Activated naive CD8-positive, alpha-beta T cell treated with anti-CD3 and anti-CD28 coated beads, Interleukin-2, amount 50 U/mL, for 24 hours (primary cell): ENCODE results near the gene ZBP1.

Experiments used
- ATAC-seq: fragments of 150-1000 bp; cut with Tn5 transposase; one replicate; pipeline ENCODE4 v1.10.0; 2021
- DNase-seq: peaks from one replicate; pipeline ENCODE4 v3.0.0; 2021
- H3K27ac Mint-ChIP-seq: one replicate; pipeline ENCODE4 v1.8.0; 2021; ENCODE audit warnings: mild to moderate bottlenecking, mixed read lengths
- H3K27me3 Mint-ChIP-seq: one replicate; pipeline ENCODE4 v1.8.0; 2021; ENCODE audit warnings: mixed read lengths
- H3K36me3 Mint-ChIP-seq: one replicate; pipeline ENCODE4 v1.8.0; 2021; ENCODE audit warnings: low read depth, mixed read lengths
- H3K4me1 Mint-ChIP-seq: one replicate; pipeline ENCODE4 v1.8.0; 2021; ENCODE audit warnings: mixed read lengths
- H3K4me3 Mint-ChIP-seq: one replicate; pipeline ENCODE4 v1.8.0; 2021; ENCODE audit warnings: mild to moderate bottlenecking, moderate library complexity, mixed read lengths
- H3K9me3 Mint-ChIP-seq: one replicate; pipeline ENCODE4 v1.8.0; 2021; ENCODE audit warnings: mixed read lengths

The ZBP1 gene

DNA sequence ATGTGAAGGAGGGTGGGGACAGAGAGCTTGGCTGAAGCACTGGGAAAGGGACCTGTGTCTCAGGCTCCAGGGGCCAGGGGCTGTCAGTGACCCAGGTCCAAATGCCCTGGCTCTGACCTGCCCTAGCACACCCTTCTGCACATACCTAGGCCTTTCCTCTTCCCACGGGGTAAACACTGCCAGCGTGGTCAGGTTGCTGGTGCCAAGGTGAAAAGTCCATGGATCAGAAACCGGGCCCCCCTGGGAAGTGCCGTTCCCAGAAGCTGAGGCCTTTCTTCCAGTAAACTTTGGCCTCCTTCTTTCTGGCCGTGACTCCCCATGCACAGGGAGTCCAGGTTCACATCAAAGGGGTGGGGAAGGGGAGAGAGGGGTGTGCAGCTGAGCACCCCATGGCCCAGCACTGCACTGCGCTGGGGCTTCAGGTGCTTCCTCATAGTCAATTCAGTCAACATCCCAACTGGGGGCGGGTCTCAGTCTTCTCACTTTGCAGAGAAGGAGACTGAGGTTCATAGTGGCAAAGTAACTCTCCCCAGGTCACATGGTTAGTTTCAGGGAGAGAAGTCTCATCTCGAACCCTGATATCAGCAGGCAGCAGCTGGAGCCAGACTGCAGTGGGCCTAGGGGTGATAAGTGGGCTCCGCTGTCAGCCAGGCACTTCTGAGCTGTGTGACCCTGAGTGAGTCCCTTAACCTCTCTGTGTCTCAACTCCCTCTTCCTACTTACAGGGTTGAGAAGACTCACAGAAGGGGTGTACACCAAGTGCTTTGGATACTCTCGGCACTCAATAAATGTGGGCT is 42.3 kb downstream of the ZBP1 start:
- Mint-ChIP-seq H3K27ac (no peak overlapping the region), H3K27me3 (peaks cover 32% of the 10 kb centered on the region), H3K4me1 (no peaks in the 10 kb centered on the region), H3K9me3 (no peaks in the 10 kb centered on the region), H3K4me3 (no peak overlapping the region), H3K36me3 (no peaks in the 10 kb centered on the region)
- DNase-seq (no peak), ATAC-seq (no peak)

DNA sequence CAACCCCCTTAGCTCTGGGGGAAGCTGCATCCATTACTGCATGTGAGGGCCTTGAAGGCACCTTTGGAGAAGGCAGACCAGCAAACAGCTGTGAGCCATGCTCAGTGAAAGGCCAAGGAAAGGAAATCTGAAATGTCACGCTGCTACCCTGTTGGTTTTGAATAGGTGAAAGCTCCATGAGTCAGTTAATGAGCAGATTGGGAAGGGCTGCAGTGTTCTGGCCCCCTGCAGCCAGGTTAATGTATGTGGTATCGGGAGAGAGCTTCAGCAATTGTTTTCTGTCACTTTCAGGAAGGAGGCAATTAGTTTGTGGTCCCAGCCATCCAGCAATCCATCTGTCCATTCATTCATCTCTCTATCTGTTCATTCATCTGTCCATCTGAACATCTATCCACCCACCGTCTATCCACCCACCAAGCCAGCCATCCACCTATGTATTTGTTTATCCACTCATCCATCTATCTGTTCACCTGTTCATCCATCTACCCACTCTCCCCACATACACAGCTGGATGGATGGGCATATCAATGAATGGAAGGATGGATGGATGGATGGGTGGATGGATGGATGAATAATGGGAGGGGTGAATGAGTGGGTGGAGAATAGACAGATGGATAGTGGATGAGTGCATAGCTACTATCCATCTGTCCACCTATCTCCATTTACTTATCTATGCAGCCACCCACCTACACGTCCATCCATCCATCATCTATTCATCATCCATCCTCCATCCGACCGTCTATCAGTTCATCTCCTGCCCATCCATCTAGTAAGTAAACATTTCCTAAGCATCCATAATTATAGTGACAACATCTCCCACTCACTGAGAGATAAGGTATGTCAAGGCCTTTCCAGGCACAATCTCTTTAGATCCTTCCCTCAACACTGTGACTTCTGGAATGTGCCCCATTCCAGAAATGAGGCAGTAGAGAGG is 43.3 kb downstream of the ZBP1 start:
- DNase-seq: no peak
- Mint-ChIP-seq H3K4me1 (no peaks in the 10 kb centered on the region), H3K9me3 (no peaks in the 10 kb centered on the region), H3K36me3 (no peaks in the 10 kb centered on the region), H3K27me3 (peaks cover 29% of the 10 kb centered on the region), H3K4me3 (no peak overlapping the region), H3K27ac (no peak overlapping the region)
- no peak for ATAC-seq

DNA sequence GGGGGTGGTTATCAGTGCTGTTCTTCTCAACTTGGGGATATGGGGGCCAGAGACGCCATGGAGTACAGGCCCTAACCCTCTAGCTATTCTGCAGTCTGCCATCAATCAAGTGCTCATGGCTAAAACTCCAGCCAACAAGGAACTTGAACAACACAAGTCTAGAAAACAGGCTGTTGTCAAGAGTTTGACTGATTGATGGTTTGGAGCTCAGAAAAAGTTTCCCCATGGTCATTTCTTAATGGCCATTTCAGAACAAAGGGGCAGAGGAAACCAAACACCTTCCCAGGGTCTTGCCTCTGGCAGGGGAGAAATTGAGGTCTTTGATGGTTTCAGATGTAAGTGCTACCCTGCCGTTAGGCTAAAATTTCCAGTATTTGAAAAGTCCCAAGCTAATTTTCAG is 44.2 kb downstream of the ZBP1 start:
- Mint-ChIP-seq H3K36me3 (no peaks in the 10 kb centered on the region), H3K9me3 (no peaks in the 10 kb centered on the region), H3K27ac (no peak overlapping the region), H3K4me3 (no peak overlapping the region), H3K4me1 (no peaks in the 10 kb centered on the region), H3K27me3 (peaks cover 24% of the 10 kb centered on the region)
- no peak for DNase-seq
- no peak for ATAC-seq

GRCh38 chr20:57574954-57575353 is 45.3 kb downstream of the ZBP1 start:
- DNase-seq (no peak), ATAC-seq (no peak)
- Mint-ChIP-seq H3K27me3 (peaks cover 16% of the 10 kb centered on the region), H3K9me3 (no peaks in the 10 kb centered on the region), H3K4me3 (no peak overlapping the region), H3K27ac (no peak overlapping the region), H3K36me3 (no peaks in the 10 kb centered on the region), H3K4me1 (no peaks in the 10 kb centered on the region)

GRCh38 chr20:57573894-57574293 is 46.3 kb downstream of the ZBP1 start:
- H3K9me3 Mint-ChIP-seq: no peaks in the 10 kb centered on the region
- H3K4me3 Mint-ChIP-seq: no peak overlapping the region
- no peaks in the 10 kb centered on the region for H3K36me3 Mint-ChIP-seq
- no peak for DNase-seq
- H3K4me1 Mint-ChIP-seq: no peaks in the 10 kb centered on the region
- no peak for ATAC-seq
- H3K27ac Mint-ChIP-seq: no peak overlapping the region
- H3K27me3 Mint-ChIP-seq: peaks cover 13% of the 10 kb centered on the region

GRCh38 chr20:57573242-57573641 is 47.0 kb downstream of the ZBP1 start:
- Mint-ChIP-seq H3K27ac (no peak overlapping the region), H3K4me1 (no peaks in the 10 kb centered on the region), H3K9me3 (no peaks in the 10 kb centered on the region), H3K36me3 (no peaks in the 10 kb centered on the region), H3K4me3 (no peak overlapping the region), H3K27me3 (peaks cover 9% of the 10 kb centered on the region)
- DNase-seq (no peak), ATAC-seq (no peak)

GRCh38 chr20:57571782-57572416 is 48.3 kb downstream of the ZBP1 start:
- Mint-ChIP-seq H3K9me3 (no peaks in the 10 kb centered on the region), H3K36me3 (no peaks in the 10 kb centered on the region), H3K27me3 (peaks cover 9% of the 10 kb centered on the region), H3K4me1 (no peaks in the 10 kb centered on the region), H3K27ac (no peak overlapping the region), H3K4me3 (no peak overlapping the region)
- no peak for DNase-seq
- ATAC-seq: no peak

- no peak for ATAC-seq
- H3K36me3 Mint-ChIP-seq: no peaks in the 10 kb centered on the region
- peaks cover 9% of the 10 kb centered on the region for H3K27me3 Mint-ChIP-seq
- no peak for DNase-seq
- no peaks in the 10 kb centered on the region for H3K9me3 Mint-ChIP-seq
- no peak overlapping the region for H3K4me3 Mint-ChIP-seq
- no peak overlapping the region for H3K27ac Mint-ChIP-seq
- no peaks in the 10 kb centered on the region for H3K4me1 Mint-ChIP-seq
Observed at GRCh38 chr20:57570920-57571319, 49.3 kb downstream of the ZBP1 start.

DNA sequence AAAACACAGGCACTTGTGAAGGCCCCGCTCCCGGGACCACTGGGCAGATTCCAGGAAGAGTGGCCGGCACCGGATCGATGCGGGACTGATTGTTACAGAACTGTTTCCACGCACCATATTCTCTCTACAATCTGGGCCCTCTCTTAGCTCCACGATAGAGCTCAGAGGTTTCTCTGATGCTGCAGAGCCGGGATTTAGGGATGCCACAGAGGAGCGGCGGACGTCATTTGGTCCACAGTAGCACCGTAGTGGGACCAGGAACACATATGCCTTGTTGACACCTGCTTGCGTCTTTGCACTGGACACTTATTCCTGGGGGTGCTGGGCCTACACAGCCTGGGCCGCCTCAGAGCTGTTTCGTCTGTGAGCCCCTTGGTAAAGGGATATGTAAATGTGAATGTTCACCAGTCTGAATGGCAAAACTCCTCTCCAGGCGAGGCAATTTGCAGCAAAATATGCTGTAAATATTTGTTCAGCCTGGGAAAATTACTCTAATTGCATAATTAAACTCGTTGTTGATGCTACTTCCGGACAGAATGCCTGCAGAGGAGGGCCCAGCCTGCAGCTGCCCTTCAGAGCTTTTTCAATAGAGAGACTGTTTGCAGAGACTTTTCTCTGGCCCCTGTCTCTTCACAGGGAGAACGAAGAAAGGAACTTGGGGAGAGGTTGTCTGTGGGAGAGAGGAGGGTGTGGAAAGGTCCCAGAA is 49.9 kb downstream of the ZBP1 start:
- ATAC-seq: no peak
- peaks cover 9% of the 10 kb centered on the region for H3K27me3 Mint-ChIP-seq

DNA sequence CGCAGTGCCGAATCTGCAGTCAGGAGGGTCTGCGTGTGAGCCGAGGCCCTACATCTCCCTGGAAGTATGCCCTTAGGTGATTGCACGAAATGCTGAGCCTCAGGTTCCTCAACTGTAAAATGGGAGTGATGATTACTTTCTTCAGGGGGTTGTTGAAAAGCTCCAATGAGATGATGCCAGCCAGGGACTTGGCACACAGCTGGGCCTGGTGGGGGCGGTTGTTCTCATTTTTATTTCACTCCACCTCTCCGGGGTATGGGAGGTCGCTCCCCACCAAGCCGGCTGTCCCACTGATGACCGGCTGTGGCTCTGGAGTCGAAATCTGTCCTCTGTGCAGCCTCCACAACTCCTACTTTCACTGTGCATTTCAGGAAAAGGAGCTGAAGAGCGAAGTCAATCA is 51.3 kb downstream of the ZBP1 start:
- H3K4me1 Mint-ChIP-seq: no peaks in the 10 kb centered on the region
- peaks cover 5% of the 10 kb centered on the region for H3K27me3 Mint-ChIP-seq
- no peak overlapping the region for H3K4me3 Mint-ChIP-seq
- DNase-seq (no peak), ATAC-seq (no peak)
- H3K27ac Mint-ChIP-seq: no peak overlapping the region
- no peaks in the 10 kb centered on the region for H3K9me3 Mint-ChIP-seq
- no peaks in the 10 kb centered on the region for H3K36me3 Mint-ChIP-seq

More for the DNA sequence above, 49.9 kb downstream of the ZBP1 start:
- H3K4me1 Mint-ChIP-seq: no peaks in the 10 kb centered on the region
- DNase-seq: no peak
- no peaks in the 10 kb centered on the region for H3K36me3 Mint-ChIP-seq
- H3K4me3 Mint-ChIP-seq: no peak overlapping the region
- no peak overlapping the region for H3K27ac Mint-ChIP-seq
- no peaks in the 10 kb centered on the region for H3K9me3 Mint-ChIP-seq

DNA sequence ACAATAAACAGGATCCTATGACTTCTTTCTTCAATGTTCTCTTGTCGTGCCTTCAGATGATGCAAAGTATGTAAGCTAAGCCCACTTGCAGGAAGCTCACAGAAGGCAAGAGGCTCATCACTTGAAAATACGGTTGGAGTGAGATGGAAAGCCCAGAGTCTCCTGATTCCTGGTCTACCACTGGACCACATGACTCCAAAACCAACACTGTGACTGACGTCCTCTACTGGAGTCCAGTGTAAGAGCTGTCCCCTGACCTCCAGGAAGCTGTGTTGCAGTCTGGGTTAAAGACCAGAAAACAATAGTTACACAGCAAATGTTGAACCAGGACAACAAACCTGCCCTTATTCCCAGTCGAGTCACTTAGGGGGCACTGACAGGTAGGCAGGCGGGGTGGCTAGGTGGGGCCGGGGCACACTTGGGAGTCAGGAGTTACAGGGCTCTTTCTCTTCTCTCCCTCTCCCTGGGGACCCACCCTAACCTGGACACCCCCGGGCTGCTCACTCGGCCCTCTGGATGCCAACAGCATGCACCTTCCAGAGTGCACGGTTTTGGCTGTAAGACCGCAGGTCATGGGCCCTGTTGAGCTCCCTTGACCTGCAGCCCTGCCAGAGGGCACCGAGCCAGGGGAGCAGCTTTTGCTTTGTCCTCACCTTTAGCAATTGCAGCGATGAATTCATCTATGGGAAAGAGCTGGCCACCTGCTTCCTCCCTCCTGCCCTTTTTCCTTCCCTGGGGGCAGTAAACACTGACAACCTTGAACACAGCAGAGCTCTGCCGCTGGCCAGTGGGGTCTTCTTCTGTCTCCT is 51.9 kb downstream of the ZBP1 start:
- Mint-ChIP-seq H3K36me3 (no peaks in the 10 kb centered on the region), H3K9me3 (no peaks in the 10 kb centered on the region), H3K27ac (no peak overlapping the region), H3K4me3 (no peak overlapping the region), H3K4me1 (no peaks in the 10 kb centered on the region), H3K27me3 (peaks cover 4% of the 10 kb centered on the region)
- ATAC-seq (no peak), DNase-seq (no peak)

GRCh38 chr20:57567471-57568079 is 52.7 kb downstream of the ZBP1 start:
- Mint-ChIP-seq H3K27me3 (peaks cover 4% of the 10 kb centered on the region), H3K9me3 (no peaks in the 10 kb centered on the region), H3K27ac (no peak overlapping the region), H3K36me3 (no peaks in the 10 kb centered on the region), H3K4me3 (no peak overlapping the region), H3K4me1 (no peaks in the 10 kb centered on the region)
- ATAC-seq (no peak), DNase-seq (no peak)

GRCh38 chr20:57566803-57567459 is 53.3 kb downstream of the ZBP1 start:
- peaks cover 4% of the 10 kb centered on the region for H3K27me3 Mint-ChIP-seq
- H3K36me3 Mint-ChIP-seq: no peaks in the 10 kb centered on the region
- no peak overlapping the region for H3K27ac Mint-ChIP-seq
- ATAC-seq: no peak
- no peak overlapping the region for H3K4me3 Mint-ChIP-seq
- no peaks in the 10 kb centered on the region for H3K4me1 Mint-ChIP-seq
- no peaks in the 10 kb centered on the region for H3K9me3 Mint-ChIP-seq
- no peak for DNase-seq
